Pons (tissue), 1 donor: Measurements from ENCODE around the gene KIF5B.

Source experiments
- DNase-seq: peaks from one replicate; pipeline ENCODE4 v3.0.0-alpha.2; 2016; ENCODE audit warnings: low spot score

The KIF5B gene

GRCh38 chr10:31961277-31962074 lies 94.7 kb downstream of the KIF5B start:
- DNase-seq: peak; percentile 54

GRCh38 chr10:31959461-31960173 lies 96.6 kb downstream of the KIF5B start:
- DNase-seq: peak; percentile 37
